Stimulated activated CD4-positive, alpha-beta T cell treated with anti-CD3 and anti-CD28 coated beads, Interleukin-2, amount 100 ng/mL, for 4 hours (primary cell): ENCODE results near the gene CPNE7.

Experiments used
- DNase-seq: peaks from one replicate; pipeline ENCODE4 v3.0.0-alpha.2; 2020; ENCODE audit warnings: low read depth

Gene CPNE7

GRCh38 chr16:89549007-89549700 is 26.4 kb upstream of the CPNE7 start:
- DNase-seq, result no peak

GRCh38 chr16:89550421-89551007 is 25.0 kb upstream of the CPNE7 start:
- DNase-seq, result no peak

GRCh38 chr16:89552329-89552728 is 23.2 kb upstream of the CPNE7 start:
- DNase-seq, result no peak

DNA sequence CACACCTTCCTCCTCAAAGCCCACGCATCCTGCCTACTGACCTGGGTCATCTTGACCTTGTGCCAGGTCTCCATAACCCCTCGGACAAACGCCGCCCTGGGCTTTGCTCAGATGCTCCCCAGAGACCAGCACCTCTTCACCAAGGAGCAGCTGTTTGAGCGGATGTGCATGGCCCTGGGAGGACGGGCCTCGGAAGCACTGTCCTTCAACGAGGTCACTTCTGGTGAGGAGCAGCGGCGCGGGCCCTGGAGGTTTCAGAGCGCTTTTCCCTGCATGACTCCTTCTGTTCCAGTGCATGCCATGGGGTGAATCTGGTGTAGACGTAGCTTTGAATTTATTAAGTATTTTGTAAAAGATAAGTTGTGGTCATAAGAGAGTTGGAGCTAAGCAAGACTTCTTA is 22.6 kb upstream of the CPNE7 start:
- DNase-seq, result no peak

GRCh38 chr16:89553733-89554132 is 21.8 kb upstream of the CPNE7 start:
- DNase-seq, result no peak

GRCh38 chr16:89554343-89554742 is 21.2 kb upstream of the CPNE7 start:
- DNase-seq, result no peak

DNA sequence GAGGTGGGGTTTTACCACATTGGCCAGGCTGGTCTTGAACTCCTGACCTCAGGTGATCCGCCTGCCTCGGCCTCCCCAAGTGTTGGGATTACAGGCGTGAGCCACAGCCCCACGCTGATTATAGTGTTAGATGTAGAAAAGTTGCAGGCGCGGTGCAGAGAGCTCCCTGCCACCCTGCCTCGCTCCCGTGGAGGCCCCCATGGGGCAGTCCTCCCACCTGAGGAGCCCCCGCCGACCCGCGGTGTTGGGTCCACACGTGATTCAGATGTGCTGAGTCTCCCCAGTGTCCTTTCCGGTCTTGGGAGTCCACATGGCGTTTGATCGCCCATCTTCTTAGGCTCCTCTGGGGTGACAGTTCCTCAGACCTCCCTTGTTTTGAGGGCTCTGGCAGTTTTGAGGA is 20.3 kb upstream of the CPNE7 start:
- no peak for DNase-seq

GRCh38 chr16:89555780-89556179 is 19.8 kb upstream of the CPNE7 start:
- no peak for DNase-seq

GRCh38 chr16:89556750-89557689 is 18.5 kb upstream of the CPNE7 start:
- peak; percentile 67 for DNase-seq

DNA sequence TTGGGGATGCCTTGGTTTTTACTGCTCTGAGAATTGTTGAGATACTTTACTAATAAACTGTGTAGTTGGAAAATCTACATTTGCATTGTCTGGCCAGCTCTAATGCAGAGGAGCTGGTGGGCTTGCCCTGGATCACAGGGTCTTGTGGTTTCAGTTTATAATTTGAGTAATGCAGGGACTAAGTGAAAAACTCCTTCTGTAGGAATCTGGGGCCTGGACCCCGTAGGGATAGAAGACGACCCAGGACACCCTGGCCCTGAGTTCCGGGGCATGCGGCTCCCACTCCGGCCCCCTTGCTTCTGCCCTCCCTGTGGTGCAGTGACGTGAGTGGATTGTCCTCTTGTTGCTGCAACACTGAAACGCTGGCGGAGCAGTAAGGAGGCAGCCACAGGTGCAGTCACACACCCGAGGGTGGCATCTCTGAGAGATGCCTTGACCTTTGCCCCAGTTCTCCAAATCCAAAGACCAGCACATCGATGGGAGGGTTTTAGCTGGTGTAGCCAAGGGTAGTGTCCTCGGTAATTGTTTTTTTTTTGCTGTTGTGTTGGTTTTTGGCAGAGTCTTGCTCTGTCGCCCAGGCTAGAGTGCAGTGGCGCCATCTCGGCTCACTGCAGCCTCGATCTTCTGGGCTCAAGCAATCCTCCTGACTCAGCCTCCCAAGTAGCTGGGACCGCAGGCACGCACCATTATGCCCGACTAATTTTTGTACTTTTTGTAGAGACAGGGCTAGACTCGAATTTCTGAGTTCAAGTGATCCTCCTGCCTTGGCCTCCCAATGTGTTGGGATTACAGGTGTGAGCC is 17.7 kb upstream of the CPNE7 start:
- no peak for DNase-seq

- peak; percentile 91 for DNase-seq
These were observed 15.0 kb upstream of the CPNE7 start, which contains the start of gene RPL13 for GRCh38 chr16:89560378-89561141. Gene RPL13, plus strand, starts transcription at chr16:89560682. Its CDS starts 278 bp downstream, at chr16:89560960.

DNA sequence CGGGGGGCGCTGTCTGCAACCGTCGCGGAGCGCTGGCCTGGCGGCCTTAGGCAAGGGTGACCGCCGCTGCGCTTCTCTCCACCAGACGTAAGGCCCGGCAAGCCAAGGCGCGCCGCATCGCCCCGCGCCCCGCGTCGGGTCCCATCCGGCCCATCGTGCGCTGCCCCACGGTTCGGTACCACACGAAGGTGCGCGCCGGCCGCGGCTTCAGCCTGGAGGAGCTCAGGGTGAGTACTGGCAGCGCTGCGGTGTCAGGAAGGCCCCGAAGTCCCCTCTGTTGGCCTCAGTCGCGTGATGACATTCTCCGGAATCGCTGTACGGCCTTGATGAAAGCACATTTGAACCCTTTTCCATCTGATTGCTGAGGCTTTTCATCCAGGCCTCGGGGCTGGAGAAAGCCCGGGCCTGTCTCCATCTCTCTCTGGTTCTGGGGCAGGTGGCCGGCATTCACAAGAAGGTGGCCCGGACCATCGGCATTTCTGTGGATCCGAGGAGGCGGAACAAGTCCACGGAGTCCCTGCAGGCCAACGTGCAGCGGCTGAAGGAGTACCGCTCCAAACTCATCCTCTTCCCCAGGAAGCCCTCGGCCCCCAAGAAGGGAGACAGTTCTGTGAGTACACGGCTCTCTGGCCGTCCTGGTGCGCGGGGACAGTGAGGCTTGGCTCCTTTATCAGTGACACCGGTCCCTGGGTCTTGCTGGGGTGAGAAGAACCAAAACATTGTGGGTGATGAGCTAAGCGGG is 14.2 kb upstream of the CPNE7 start:
- no peak for DNase-seq

DNA sequence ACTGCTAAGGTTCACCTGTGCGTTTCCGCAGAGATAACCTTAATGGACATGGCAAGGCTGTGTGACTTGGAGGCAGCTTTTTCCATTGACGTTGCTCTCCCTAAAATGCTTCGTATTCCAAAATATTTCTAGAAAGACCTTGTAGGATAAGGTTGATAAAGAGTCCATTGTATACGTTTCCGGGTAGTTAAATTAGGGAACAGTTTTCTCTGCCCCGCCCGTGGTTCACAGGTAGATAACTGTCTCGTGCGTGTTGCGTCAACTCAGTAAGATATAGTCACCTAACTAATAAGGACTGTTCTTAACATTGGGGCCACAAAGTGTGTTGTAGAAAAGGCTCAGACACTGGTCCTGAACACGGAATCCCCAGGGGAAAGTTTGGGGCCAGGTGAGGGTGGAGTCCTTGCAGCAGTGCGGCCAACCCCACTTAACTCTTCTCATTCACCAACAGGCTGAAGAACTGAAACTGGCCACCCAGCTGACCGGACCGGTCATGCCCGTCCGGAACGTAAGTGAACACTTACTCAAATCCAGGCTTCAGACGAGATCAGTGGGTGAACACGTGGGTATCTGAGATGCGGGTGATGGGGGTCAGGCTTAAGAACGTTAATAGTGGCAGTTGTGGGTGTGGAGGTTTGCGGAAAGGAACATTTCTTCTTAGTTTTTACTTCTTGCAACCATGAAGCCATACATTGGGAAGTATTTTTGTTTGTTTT is 13.5 kb upstream of the CPNE7 start:
- DNase-seq, result no peak

DNA sequence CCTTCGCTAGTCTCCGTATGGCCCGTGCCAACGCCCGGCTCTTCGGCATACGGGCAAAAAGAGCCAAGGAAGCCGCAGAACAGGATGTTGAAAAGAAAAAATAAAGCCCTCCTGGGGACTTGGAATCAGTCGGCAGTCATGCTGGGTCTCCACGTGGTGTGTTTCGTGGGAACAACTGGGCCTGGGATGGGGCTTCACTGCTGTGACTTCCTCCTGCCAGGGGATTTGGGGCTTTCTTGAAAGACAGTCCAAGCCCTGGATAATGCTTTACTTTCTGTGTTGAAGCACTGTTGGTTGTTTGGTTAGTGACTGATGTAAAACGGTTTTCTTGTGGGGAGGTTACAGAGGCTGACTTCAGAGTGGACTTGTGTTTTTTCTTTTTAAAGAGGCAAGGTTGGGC is 12.6 kb upstream of the CPNE7 start:
- no peak for DNase-seq

DNA sequence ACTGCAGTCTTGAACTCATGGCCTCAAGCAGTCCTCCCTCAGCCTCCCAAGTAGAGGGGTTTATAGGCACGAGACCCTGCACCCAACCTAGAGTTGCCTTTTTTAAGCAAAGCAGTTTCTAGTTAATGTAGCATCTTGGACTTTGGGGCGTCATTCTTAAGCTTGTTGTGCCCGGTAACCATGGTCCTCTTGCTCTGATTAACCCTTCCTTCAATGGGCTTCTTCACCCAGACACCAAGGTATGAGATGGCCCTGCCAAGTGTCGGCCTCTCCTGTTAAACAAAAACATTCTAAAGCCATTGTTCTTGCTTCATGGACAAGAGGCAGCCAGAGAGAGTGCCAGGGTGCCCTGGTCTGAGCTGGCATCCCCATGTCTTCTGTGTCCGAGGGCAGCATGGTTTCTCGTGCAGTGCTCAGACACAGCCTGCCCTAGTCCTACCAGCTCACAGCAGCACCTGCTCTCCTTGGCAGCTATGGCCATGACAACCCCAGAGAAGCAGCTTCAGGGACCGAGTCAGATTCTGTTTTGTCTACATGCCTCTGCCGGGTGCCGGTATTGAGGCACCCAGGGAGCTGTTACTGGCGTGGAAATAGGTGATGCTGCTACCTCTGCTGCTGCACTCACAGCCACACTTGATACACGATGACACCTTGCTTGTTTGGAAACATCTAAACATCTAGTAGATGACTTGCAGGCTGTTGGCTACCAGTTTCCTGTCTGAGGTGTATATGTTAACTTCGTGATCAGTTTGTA is 11.7 kb upstream of the CPNE7 start:
- no peak for DNase-seq

DNA sequence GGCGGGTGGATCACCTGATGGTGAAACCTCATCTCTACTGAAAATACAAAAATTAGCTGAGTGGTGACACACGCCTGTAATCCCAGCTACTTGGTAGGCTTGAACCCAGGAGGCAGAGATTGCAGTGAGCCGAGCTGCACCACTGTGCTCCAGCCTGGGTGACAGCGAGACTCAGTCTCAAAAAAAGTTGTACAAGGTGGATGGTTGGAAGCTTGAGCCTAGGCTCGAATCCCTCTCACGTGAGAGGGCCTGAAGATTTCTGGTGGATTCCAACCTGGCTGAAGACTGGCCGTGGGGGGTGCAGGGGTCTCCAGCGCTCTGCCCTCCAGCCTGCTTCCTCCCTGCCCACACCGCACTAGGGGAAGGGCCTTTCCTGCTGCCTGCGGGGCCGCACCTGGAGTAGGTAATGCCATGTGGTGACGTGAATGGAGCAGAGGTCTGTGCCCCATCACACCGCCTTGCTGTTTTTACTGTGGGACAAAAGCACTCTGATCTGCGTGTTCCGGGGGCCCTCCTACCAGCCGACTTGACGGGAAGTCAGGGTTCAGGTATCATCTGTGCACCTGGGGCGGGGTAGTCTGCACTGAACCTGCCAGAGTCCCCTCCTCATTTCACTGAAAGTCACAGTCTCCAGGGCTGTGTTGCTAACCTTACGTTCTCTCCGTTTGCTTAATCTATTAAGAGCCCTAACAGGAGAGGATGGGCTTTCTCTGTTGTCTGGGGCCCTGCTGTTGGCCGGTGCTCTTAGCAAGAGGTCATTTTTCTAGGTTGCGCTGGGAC is 10.9 kb upstream of the CPNE7 start:
- no peak for DNase-seq

- no peak for DNase-seq
These were observed 10.4 kb upstream of the CPNE7 start for GRCh38 chr16:89565256-89565505.

DNA sequence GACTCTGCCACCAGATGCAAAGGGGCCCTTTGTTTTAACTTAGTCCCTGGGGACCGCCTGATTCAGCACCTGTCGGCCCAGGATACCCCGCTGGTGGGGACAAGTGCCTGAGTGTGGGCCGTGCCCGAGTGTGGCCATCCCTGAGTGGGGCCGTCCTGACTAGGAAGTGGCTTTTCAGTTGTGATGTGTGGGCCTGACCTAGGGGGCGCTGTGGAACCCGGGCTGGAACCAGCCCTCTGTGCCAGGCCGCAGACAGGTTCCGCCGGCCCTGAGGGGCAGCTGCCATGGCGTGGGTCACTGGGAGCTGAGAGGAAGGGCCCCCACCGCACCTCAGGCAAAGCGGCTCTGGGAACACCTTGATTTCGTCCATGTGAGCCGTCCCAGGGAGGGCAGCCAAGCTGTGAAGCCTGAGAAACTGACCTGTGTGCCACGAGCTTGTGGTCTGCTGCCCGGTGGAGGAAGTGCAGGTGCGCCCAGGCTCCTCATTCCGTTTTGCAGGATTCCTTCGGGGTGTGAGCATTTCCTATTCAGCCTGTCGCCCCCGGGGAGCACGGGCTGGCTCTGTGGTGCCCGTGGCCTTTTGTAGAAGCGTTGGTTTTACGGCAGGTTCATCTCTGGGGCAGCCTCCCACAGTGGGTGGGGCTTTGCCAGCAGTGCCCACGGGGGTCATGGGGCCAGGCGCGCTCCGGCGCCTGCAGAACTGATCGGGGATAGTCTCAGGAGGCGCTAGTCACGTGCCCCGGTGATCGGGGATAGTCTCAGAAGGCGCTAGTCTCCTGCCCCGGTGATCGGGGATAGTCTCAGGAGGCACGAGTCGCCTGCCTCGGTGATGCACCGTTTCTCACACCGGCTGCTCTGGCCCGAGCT is 9.8 kb upstream of the CPNE7 start:
- no peak for DNase-seq
